Measurements from ENCODE around the gene SLC9A9.

Gene SLC9A9

GRCh38 chr3:143357700-143358099, 490.6 kb downstream of the SLC9A9 start:
- DNase-seq (ENCODE audit: low spot score): no peak
- no peak overlapping the region for H3K27ac ChIP-seq
- TF ChIP-seq CTCF (IDR thresholded peaks at IDR 0.05): no peak
- H3K4me3 ChIP-seq: no peak overlapping the region

GRCh38 chr3:143356839-143357238, 491.4 kb downstream of the SLC9A9 start:
- Histone ChIP-seq H3K4me3 (no peak overlapping the region), H3K27ac (no peak overlapping the region)
- no peak for DNase-seq (ENCODE audit: low spot score)
- no peak for TF ChIP-seq CTCF (IDR thresholded peaks at IDR 0.05)

GRCh38 chr3:143354342-143354741, 493.9 kb downstream of the SLC9A9 start:
- Histone ChIP-seq H3K4me3 (no peak overlapping the region), H3K27ac (no peak overlapping the region)
- no peak for TF ChIP-seq CTCF (IDR thresholded peaks at IDR 0.05)
- no peak for DNase-seq (ENCODE audit: low spot score)

- H3K27ac ChIP-seq: no peak overlapping the region
- TF ChIP-seq CTCF (IDR thresholded peaks at IDR 0.05): no peak
- no peak for DNase-seq (ENCODE audit: low spot score)
- H3K4me3 ChIP-seq: no peak overlapping the region
Observed at GRCh38 chr3:143352850-143353550, 495.3 kb downstream of the SLC9A9 start.

- H3K27ac ChIP-seq: no peak overlapping the region
- no peak for DNase-seq (ENCODE audit: low spot score)
- no peak overlapping the region for H3K4me3 ChIP-seq
- no peak for TF ChIP-seq CTCF (IDR thresholded peaks at IDR 0.05)
Observed at GRCh38 chr3:143351895-143352608, 496.2 kb downstream of the SLC9A9 start.

GRCh38 chr3:143351354-143351753, 496.9 kb downstream of the SLC9A9 start:
- TF ChIP-seq CTCF (IDR thresholded peaks at IDR 0.05): no peak
- DNase-seq (ENCODE audit: low spot score): no peak
- Histone ChIP-seq H3K27ac (no peak overlapping the region), H3K4me3 (no peak overlapping the region)

GRCh38 chr3:143349455-143349854, 498.8 kb downstream of the SLC9A9 start:
- no peak for DNase-seq (ENCODE audit: low spot score)
- Histone ChIP-seq H3K27ac (no peak overlapping the region), H3K4me3 (no peak overlapping the region)
- no peak for TF ChIP-seq CTCF (IDR thresholded peaks at IDR 0.05)

Measured in coronary artery (tissue), 2 donors.